HG02798 (cell line): ENCODE measurements around the gene ZCCHC2.

Experiments
- ATAC-seq: cut with Tn5 transposase; IDR thresholded peaks from one replicate; pipeline ENCODE4 v1.9.1; 2021; ENCODE audit warnings: mild to moderate bottlenecking; ENCODE audit not compliant: unreplicated experiment, poor library complexity

The ZCCHC2 gene

GRCh38 chr18:62605685-62606084, 82.9 kb downstream of the ZCCHC2 start:
- ATAC-seq: no peak

- no peak for ATAC-seq
Observed at GRCh38 chr18:62606106-62606505, 83.3 kb downstream of the ZCCHC2 start.

- ATAC-seq: no peak
Observed at GRCh38 chr18:62607302-62607701, 84.5 kb downstream of the ZCCHC2 start.

GRCh38 chr18:62607708-62608428, 85.0 kb downstream of the ZCCHC2 start:
- no peak for ATAC-seq

GRCh38 chr18:62609764-62610163, 86.9 kb downstream of the ZCCHC2 start:
- no peak for ATAC-seq

GRCh38 chr18:62610351-62610700, 87.5 kb downstream of the ZCCHC2 start:
- no peak for ATAC-seq

GRCh38 chr18:62610701-62611411, 88.0 kb downstream of the ZCCHC2 start:
- no peak for ATAC-seq

- no peak for ATAC-seq
Observed at GRCh38 chr18:62611453-62612288, 88.8 kb downstream of the ZCCHC2 start.

GRCh38 chr18:62612289-62612645, 89.4 kb downstream of the ZCCHC2 start:
- no peak for ATAC-seq

GRCh38 chr18:62612776-62613175, 90.0 kb downstream of the ZCCHC2 start:
- no peak for ATAC-seq

- ATAC-seq: no peak
Observed at GRCh38 chr18:62614494-62614893, 91.7 kb downstream of the ZCCHC2 start.

- ATAC-seq: no peak
Observed at GRCh38 chr18:62616331-62616805, 93.5 kb downstream of the ZCCHC2 start.

- ATAC-seq: no peak
Observed at GRCh38 chr18:62617793-62618591, 95.2 kb downstream of the ZCCHC2 start.

- no peak for ATAC-seq
Observed at GRCh38 chr18:62618735-62619134, 95.9 kb downstream of the ZCCHC2 start.

GRCh38 chr18:62621546-62621945, 98.7 kb downstream of the ZCCHC2 start:
- no peak for ATAC-seq

- ATAC-seq: no peak
Observed at GRCh38 chr18:62625019-62625418, 102.2 kb downstream of the ZCCHC2 start.
